ENCODE measurements around the gene CELF2.
A peak's percentile ranks its signal among the peaks of the same experiment; 100 is the strongest.
"Not testable (repeated sequence)": the region's sequence is repeated elsewhere in the genome, so short reads cannot be mapped to it uniquely, and the experiment has no call there.

Gene CELF2

GRCh38 chr10:11017570-11018431, at the start of gene CELF2:
Gene CELF2 (plus strand): TSS chr10:11017872. CDS start chr10:11018090, 218 bp downstream.
- FAIRE-seq (no peak), DNase-seq (ENCODE audit: insufficient read length, low spot score) (peak; percentile 55)

- DNase-seq (ENCODE audit: insufficient read length, low spot score), result no peak
- FAIRE-seq, result no peak
Observed at GRCh38 chr10:10968257-10968588, 49.4 kb upstream of the CELF2 start.

- no peak for DNase-seq (ENCODE audit: insufficient read length, low spot score)
- no peak for FAIRE-seq
Observed at GRCh38 chr10:10973310-10973709, 44.4 kb upstream of the CELF2 start.

GRCh38 chr10:10975647-10976046, 42.0 kb upstream of the CELF2 start:
- DNase-seq (ENCODE audit: insufficient read length, low spot score) (no peak), FAIRE-seq (no peak)

GRCh38 chr10:10976652-10977051, 41.0 kb upstream of the CELF2 start:
- no peak for DNase-seq (ENCODE audit: insufficient read length, low spot score)
- no peak for FAIRE-seq

GRCh38 chr10:10977226-10977956, 40.3 kb upstream of the CELF2 start:
- no peak for FAIRE-seq
- DNase-seq (ENCODE audit: insufficient read length, low spot score), result no peak

- no peak for FAIRE-seq
- no peak for DNase-seq (ENCODE audit: insufficient read length, low spot score)
Observed at GRCh38 chr10:10977978-10978377, 39.7 kb upstream of the CELF2 start.

GRCh38 chr10:10985361-10985760, 32.3 kb upstream of the CELF2 start:
- DNase-seq (ENCODE audit: insufficient read length, low spot score), result no peak

GRCh38 chr10:10986606-10987005, 31.1 kb upstream of the CELF2 start:
- FAIRE-seq (no peak), DNase-seq (ENCODE audit: insufficient read length, low spot score) (no peak)

More at GRCh38 chr10:10985361-10985760, 32.3 kb upstream of the CELF2 start:
- FAIRE-seq, result no peak

GRCh38 chr10:10987111-10987510, 30.6 kb upstream of the CELF2 start:
- no peak for DNase-seq (ENCODE audit: insufficient read length, low spot score)
- no peak for FAIRE-seq

- FAIRE-seq, result no peak
- DNase-seq (ENCODE audit: insufficient read length, low spot score), result no peak
Observed at GRCh38 chr10:10989669-10990068, 28.0 kb upstream of the CELF2 start.

GRCh38 chr10:10991144-10991543, 26.5 kb upstream of the CELF2 start:
- DNase-seq (ENCODE audit: insufficient read length, low spot score) (no peak), FAIRE-seq (no peak)

GRCh38 chr10:10992072-10992471, 25.6 kb upstream of the CELF2 start:
- FAIRE-seq, result no peak
- DNase-seq (ENCODE audit: insufficient read length, low spot score), result no peak

- FAIRE-seq (no peak), DNase-seq (ENCODE audit: insufficient read length, low spot score) (no peak)
Observed at GRCh38 chr10:10992961-10993714, 24.5 kb upstream of the CELF2 start.

- no peak for FAIRE-seq
- DNase-seq (ENCODE audit: insufficient read length, low spot score), result no peak
Observed at GRCh38 chr10:10993785-10994184, 23.9 kb upstream of the CELF2 start.

- DNase-seq (ENCODE audit: insufficient read length, low spot score) (no peak), FAIRE-seq (no peak)
Observed at GRCh38 chr10:10994360-10994759, 23.3 kb upstream of the CELF2 start.

- no peak for DNase-seq (ENCODE audit: insufficient read length, low spot score)
- no peak for FAIRE-seq
Observed at GRCh38 chr10:10995120-10995519, 22.6 kb upstream of the CELF2 start.

GRCh38 chr10:10996966-10997620, 20.6 kb upstream of the CELF2 start:
- DNase-seq (ENCODE audit: insufficient read length, low spot score), result no peak
- no peak for FAIRE-seq

- not testable (repeated sequence) for DNase-seq (ENCODE audit: insufficient read length, low spot score); FAIRE-seq
Observed at GRCh38 chr10:10999501-10999900, 18.2 kb upstream of the CELF2 start.

- no peak for FAIRE-seq
Observed at GRCh38 chr10:11002485-11002884, 15.2 kb upstream of the CELF2 start.

GRCh38 chr10:11002916-11003315, 14.8 kb upstream of the CELF2 start:
- FAIRE-seq, result no peak
- DNase-seq (ENCODE audit: insufficient read length, low spot score), result no peak

More at GRCh38 chr10:11002485-11002884, 15.2 kb upstream of the CELF2 start:
- no peak for DNase-seq (ENCODE audit: insufficient read length, low spot score)

All from GM19239 (cell line).